ENCODE data around the gene MT1H.

- TF ChIP-seq CTCF (optimal IDR thresholded peaks at IDR 0.05 in 1 of 3, IDR thresholded peaks at IDR 0.05 in 1 of 3, conservative IDR thresholded peaks at IDR 0.05 in 1 of 3; ENCODE audit: extremely low read depth in 1 of 3, insufficient read depth in 2 of 3, low read length in 3 of 3) = no peak
- TF ChIP-seq EZH2 (IDR thresholded peaks at IDR 0.05; ENCODE audit: low read length) = no peak
Measured at GRCh38 chr16:56652600-56652999, 17.0 kb upstream of the MT1H start.
